Naive thymus-derived CD4-positive, alpha-beta T cell (primary cell): Measurements from ENCODE around the gene MORN3. TPM values are rescaled to one million over a fixed set of nuclear protein-coding genes. Genes with fewer than 3 reads are reported as not detected.
"Not testable (repeated sequence)": the region's sequence is repeated elsewhere in the genome, so short reads cannot be mapped to it uniquely, and the experiment has no call there.

Experiments used
- ATAC-seq: fragments of 150-1000 bp; cut with Tn5 transposase; 2 replicates; pipeline ENCODE4 v1.10.0; 2021; ENCODE audit warnings: mild to moderate bottlenecking, moderate library complexity
- CTCF ChIA-PET: fragments of 350-600 bp; sonication (Branson Sonifier 250); formaldehyde crosslinking; loops from one replicate; lab custom pipeline; 2021; ENCODE audit warnings: antibody characterized with exemption; lab: Charles Lee
- POLR2A ChIA-PET: fragments of 350-600 bp; sonication (Branson Sonifier 250); formaldehyde crosslinking; loops from one replicate; lab custom pipeline; 2021; ENCODE audit warnings: antibody characterized with exemption, inconsistent platforms; lab: Charles Lee
- DNase-seq, 9 donors: peaks; one replicate each; pipeline versions ENCODE4 v3.0.0 to v3.0.0-alpha.2; 2020 to 2022; ENCODE audit warnings: mixed read lengths in 1 of 9
- H3K27ac ChIP-seq: one replicate; pipeline ENCODE4 v1.7.0; 2013; ENCODE audit warnings: mild to moderate bottlenecking, low read depth, low read length, moderate library complexity
- H3K27me3 ChIP-seq, 2 donors: one replicate each; pipeline ENCODE4 v1.7.0; 2013; ENCODE audit warnings: low read length in 2 of 2, mild to moderate bottlenecking in 2 of 2, moderate library complexity in 2 of 2; ENCODE audit not compliant: control insufficient read depth in 2 of 2, insufficient read depth in 2 of 2
- H3K36me3 ChIP-seq, 3 experiments: 1 replicate in 2 of 3; 2 replicates in 1 of 3; pipeline ENCODE4 v1.7.0; 2013; ENCODE audit warnings: low read length in 3 of 3, mild to moderate bottlenecking in 3 of 3, moderate library complexity in 1 of 3; ENCODE audit not compliant: insufficient read depth in 3 of 3, control insufficient read depth in 2 of 3
- H3K4me1 ChIP-seq, 2 donors: one replicate each; pipeline ENCODE4 v1.7.0; 2013; ENCODE audit warnings: low read length in 2 of 2, mild to moderate bottlenecking in 2 of 2, moderate library complexity in 1 of 2; ENCODE audit not compliant: control insufficient read depth in 2 of 2, insufficient read depth in 2 of 2
- H3K4me3 ChIP-seq: 2 replicates; pipeline ENCODE4 v1.7.0; 2013; ENCODE audit warnings: mild to moderate bottlenecking, low read length
- H3K9me3 ChIP-seq, 3 experiments: 1 replicate in 2 of 3; 2 replicates in 1 of 3; pipeline ENCODE4 v1.7.0; 2013; ENCODE audit warnings: low read length in 3 of 3; ENCODE audit not compliant: control insufficient read depth in 2 of 3
- H3K27ac Mint-ChIP-seq, 9 donors: one replicate each; pipeline ENCODE4 v1.8.0; 2020 to 2022; ENCODE audit warnings: mixed read lengths in 9 of 9, mild to moderate bottlenecking in 8 of 9, moderate library complexity in 5 of 9, inconsistent platforms in 2 of 9
- H3K27me3 Mint-ChIP-seq, 5 donors: one replicate each; pipeline ENCODE4 v1.8.0; 2021 to 2022; ENCODE audit warnings: mixed read lengths in 5 of 5, mild to moderate bottlenecking in 1 of 5
- H3K36me3 Mint-ChIP-seq, 5 donors: one replicate each; pipeline ENCODE4 v1.8.0; 2020 to 2022; ENCODE audit warnings: mixed read lengths in 5 of 5, mild to moderate bottlenecking in 3 of 5, inconsistent platforms in 1 of 5
- H3K4me1 Mint-ChIP-seq, 7 donors: one replicate each; pipeline ENCODE4 v1.8.0; 2020 to 2022; ENCODE audit warnings: mixed read lengths in 7 of 7, mild to moderate bottlenecking in 3 of 7, inconsistent platforms in 1 of 7
- H3K4me3 Mint-ChIP-seq, 10 donors: one replicate each; pipeline ENCODE4 v1.8.0; 2020 to 2022; ENCODE audit warnings: mild to moderate bottlenecking in 10 of 10, mixed read lengths in 10 of 10, moderate library complexity in 6 of 10, inconsistent platforms in 2 of 10
- H3K9me3 Mint-ChIP-seq, 11 donors: one replicate each; pipeline ENCODE4 v1.8.0; 2020 to 2022; ENCODE audit warnings: mixed read lengths in 11 of 11, mild to moderate bottlenecking in 4 of 11, inconsistent platforms in 1 of 11, moderate library complexity in 1 of 11
- intact Hi-C, 2 donors: fragments of 100-400 bp; cut with micrococcal nuclease; formaldehyde crosslinking; loops; one replicate each; pipeline ENCODE4 v1.15.1; 2023
- polyA plus RNA-seq, 2 donors: library from polyadenylated mRNA; unstranded; fragments of 300-500 nt; fragmentation: Illumina TruSeq; gene quantifications; one replicate each; pipeline ENCODE4 v1.2.3, GENCODE V29; 2021
- total RNA-seq, 6 experiments: library from RNA in 5 of 6; stranded (reverse) in 5 of 6; gene quantifications; 1 replicate in 5 of 6; 2 replicates in 1 of 6; pipeline ENCODE4 v1.2.3 and lab custom pipeline; 2021 to 2026

MORN3 gene
- total and polyA plus RNA-seq, 7 experiments from 2014 or later, result 2.3 to 19.2 (median 8.7) TPM

DNA sequence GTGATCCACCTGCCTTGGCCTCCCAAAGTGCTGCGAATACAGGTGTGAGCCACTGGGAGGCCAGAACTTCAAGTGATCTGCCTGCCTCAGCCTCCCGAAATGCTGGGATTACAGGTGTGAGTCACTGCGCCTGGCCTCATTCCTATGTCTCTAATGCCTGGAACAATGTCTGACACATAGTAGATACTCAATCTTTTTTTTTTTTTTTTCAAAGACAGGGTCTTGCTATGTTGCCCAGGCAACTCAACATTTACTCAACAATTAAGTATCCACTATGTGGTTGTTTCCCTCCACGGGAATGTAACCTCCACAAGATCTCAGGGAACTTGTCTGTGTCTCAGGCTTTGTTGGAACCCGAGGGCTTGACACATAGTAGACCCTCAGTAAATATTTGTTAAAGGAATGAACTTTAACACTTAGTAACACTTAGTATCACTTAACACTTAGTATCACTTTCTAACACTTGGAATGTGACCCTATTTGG lies 40.1 kb upstream of the MORN3 start:
- no peak overlapping the region for H3K4me3 ChIP-seq
- no peak overlapping the region for H3K27ac ChIP-seq
- no peak overlapping the region for H3K4me3 Mint-ChIP-seq
- no peak overlapping the region for H3K27ac Mint-ChIP-seq
- peaks cover 0 to 4% (median 0%) of the 10 kb centered on the region in 3 experiments for H3K36me3 ChIP-seq
- ATAC-seq, result no peak
- peaks cover 11 to 12% of the 10 kb centered on the region in 2 donors for H3K4me1 ChIP-seq
- ChIA-PET CTCF (no interaction called here), POLR2A (interaction anchor here (4.2 kb wide), 1 partner anchor 87 kb away, joined by 48 read pairs; the partner anchor contains the start of gene RHOF)
- H3K9me3 ChIP-seq, result no peaks in the 10 kb centered on the region
- intact Hi-C loops, result no loop called here
- no peaks in the 10 kb centered on the region for H3K36me3 Mint-ChIP-seq
- peaks cover 0 to 5% (median 0%) of the 10 kb centered on the region in 11 donors for H3K9me3 Mint-ChIP-seq
- H3K27me3 Mint-ChIP-seq, result peaks cover 0 to 9% (median 0%) of the 10 kb centered on the region in 5 donors
- DNase-seq, result no peak
- peaks cover 7 to 33% (median 24%) of the 10 kb centered on the region in 7 donors for H3K4me1 Mint-ChIP-seq
- H3K27me3 ChIP-seq, result no peaks in the 10 kb centered on the region

DNA sequence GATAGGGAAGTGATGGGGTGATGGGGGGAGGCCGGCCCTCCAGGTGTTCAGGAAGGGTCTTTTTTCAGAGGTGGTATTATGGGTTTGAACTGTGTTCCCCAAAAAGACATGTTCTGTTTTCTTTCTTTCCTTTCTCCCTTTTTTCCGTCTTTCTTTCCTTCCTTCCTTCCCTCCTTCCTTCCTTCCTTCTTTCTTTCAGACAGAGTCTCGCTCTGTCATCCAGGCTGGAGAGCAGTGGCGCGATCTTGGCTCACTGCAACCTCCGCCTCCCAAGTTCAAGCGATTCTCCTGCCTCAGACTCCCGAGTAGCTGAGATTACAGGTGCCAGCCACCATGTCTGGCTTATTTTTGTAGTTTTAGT lies 39.6 kb upstream of the MORN3 start:
- H3K36me3 ChIP-seq, DNase-seq, H3K27ac Mint-ChIP-seq, CTCF ChIA-PET, H3K4me3 ChIP-seq, ATAC-seq, H3K9me3 ChIP-seq, H3K4me3 Mint-ChIP-seq, intact Hi-C loops, H3K27ac ChIP-seq, POLR2A ChIA-PET, H3K9me3 Mint-ChIP-seq, H3K27me3 ChIP-seq, H3K36me3 Mint-ChIP-seq: not testable (repeated sequence)
- H3K4me1 ChIP-seq, result peaks cover 11 to 12% of the 10 kb centered on the region in 2 donors
- Mint-ChIP-seq H3K4me1 (peaks cover 7 to 32% (median 26%) of the 10 kb centered on the region in 7 donors), H3K27me3 (peaks cover 0 to 10% (median 0%) of the 10 kb centered on the region in 5 donors)

DNA sequence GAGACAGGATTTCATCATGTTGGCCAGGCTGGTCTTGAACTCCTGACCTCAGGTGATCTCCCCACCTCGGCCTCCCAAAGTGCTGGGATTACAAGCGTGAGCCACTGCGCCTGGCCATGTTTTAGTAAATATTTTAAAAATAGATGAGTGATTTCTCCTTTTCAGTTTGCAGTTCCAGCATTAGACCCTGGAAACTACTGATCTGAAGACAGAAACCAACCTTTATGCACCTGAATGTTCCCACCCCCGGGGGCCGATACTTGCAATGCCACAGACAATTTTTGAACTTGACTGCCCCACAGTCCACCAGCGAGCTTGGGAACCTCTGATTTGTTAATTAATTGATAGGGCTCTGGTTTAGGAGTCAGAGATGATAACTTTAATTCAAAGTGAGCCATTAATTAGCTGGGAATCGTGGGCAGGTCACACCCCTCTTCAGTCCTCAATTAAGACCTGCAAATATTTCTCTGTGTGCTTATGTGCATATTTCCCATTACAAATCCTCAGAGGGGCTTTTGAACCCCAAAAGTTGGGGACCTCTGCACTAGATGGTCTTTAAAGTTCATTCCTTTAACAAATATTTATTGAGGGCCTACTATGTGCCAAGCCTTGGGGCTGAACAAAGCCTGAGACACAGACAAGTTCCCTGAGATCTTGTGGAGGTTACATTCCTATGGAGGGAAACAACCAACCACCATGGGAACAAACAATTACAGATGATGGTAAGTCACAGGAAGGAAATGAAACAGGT lies 39.0 kb upstream of the MORN3 start:
- Mint-ChIP-seq H3K9me3 (peaks cover 0 to 5% (median 0%) of the 10 kb centered on the region in 11 donors), H3K36me3 (no peaks in the 10 kb centered on the region), H3K4me3 (no peak overlapping the region), H3K4me1 (peaks cover 7 to 28% (median 21%) of the 10 kb centered on the region in 7 donors), H3K27ac (no peak overlapping the region), H3K27me3 (peaks cover 0 to 10% (median 0%) of the 10 kb centered on the region in 5 donors)
- DNase-seq (no peak), ATAC-seq (no peak)
- Histone ChIP-seq H3K4me3 (no peak overlapping the region), H3K36me3 (peaks cover 0 to 4% (median 0%) of the 10 kb centered on the region in 3 experiments), H3K27me3 (no peaks in the 10 kb centered on the region), H3K4me1 (peaks cover 6 to 10% of the 10 kb centered on the region in 2 donors), H3K27ac (no peak overlapping the region), H3K9me3 (no peaks in the 10 kb centered on the region)
- ChIA-PET CTCF (interaction anchor here (0.7 kb wide), 1 partner anchor 64 kb away, joined by 3 read pairs; no protein-coding TSS in a partner anchor), POLR2A (interaction anchor here (0.6 to 0.7 kb wide), 2 partner anchors 66 to 82 kb away, joined by 3 read pairs; no protein-coding TSS in a partner anchor)
- intact Hi-C loops, result no loop called here

DNA sequence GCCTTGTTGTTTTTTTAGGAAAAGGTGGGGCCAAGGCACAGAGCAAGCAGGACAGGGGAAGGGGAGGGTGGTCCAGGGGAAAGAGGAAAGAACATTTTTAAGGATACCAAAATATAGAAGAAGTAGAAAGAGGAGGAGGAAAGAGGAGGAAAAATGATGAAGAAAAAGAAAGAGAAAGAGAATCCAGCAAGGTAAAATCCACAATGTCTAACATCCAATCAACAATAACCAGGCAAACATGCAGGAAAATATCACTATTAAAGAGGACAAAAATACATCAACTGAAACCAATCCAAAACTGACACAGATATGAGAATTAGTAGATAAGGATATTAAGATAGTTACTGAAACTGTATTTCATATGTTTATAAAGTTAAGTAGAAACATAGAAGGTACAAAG lies 36.1 kb upstream of the MORN3 start:
- CTCF ChIA-PET, result no interaction called here
- no peak for DNase-seq
- H3K36me3 Mint-ChIP-seq, result no peaks in the 10 kb centered on the region
- H3K4me1 Mint-ChIP-seq, result peaks cover 0 to 8% (median 5%) of the 10 kb centered on the region in 7 donors
- no peak overlapping the region for H3K4me3 Mint-ChIP-seq
- Histone ChIP-seq H3K4me3 (no peak overlapping the region), H3K27ac (no peak overlapping the region), H3K9me3 (no peaks in the 10 kb centered on the region), H3K36me3 (no peaks in the 10 kb centered on the region), H3K27me3 (no peaks in the 10 kb centered on the region), H3K4me1 (no peaks in the 10 kb centered on the region)
- POLR2A ChIA-PET, result no interaction called here
- intact Hi-C loops, result no loop called here
- H3K27ac Mint-ChIP-seq, result peak overlapping the region in 1 of 9 donors; percentile 9
- H3K9me3 Mint-ChIP-seq, result peaks cover 0 to 5% (median 0%) of the 10 kb centered on the region in 11 donors
- no peak for ATAC-seq
- peaks cover 0 to 16% (median 0%) of the 10 kb centered on the region in 5 donors for H3K27me3 Mint-ChIP-seq

DNA sequence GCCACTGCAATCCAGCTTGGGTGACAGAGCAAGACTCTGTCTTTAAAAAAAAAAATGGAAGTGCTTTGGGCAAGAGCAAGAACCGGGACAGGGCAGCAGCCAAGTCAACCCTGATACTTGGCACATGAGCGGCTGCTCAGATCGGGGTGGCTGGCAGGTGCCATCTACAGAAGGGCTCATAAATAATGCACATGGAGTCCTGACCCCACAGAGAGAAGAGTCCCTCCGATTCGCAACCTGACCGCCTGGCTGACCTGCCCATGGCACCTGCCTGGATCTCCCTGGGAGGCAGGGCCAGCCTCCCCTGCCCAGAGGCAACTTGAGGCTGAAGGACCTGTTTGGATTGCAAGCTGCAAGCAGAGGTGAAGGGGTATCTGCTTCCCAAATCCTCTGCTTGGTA lies 33.5 kb upstream of the MORN3 start:
- Mint-ChIP-seq H3K27ac (peak overlapping the region in 1 of 9 donors; percentile 36), H3K4me1 (peaks cover 0 to 3% (median 0%) of the 10 kb centered on the region in 7 donors), H3K9me3 (peaks cover 0 to 5% (median 0%) of the 10 kb centered on the region in 11 donors), H3K36me3 (no peaks in the 10 kb centered on the region), H3K27me3 (peaks cover 0 to 18% (median 0%) of the 10 kb centered on the region in 5 donors), H3K4me3 (no peak overlapping the region)
- Histone ChIP-seq H3K4me1 (no peaks in the 10 kb centered on the region), H3K9me3 (no peaks in the 10 kb centered on the region), H3K36me3 (no peaks in the 10 kb centered on the region), H3K27ac (no peak overlapping the region), H3K27me3 (no peaks in the 10 kb centered on the region), H3K4me3 (no peak overlapping the region)
- ATAC-seq (no peak), DNase-seq (no peak)
- POLR2A ChIA-PET, result interaction anchor here (0.8 kb wide), 1 partner anchor 9 kb away, joined by 3 read pairs; no protein-coding TSS in a partner anchor
- intact Hi-C loops, result no loop called here
- CTCF ChIA-PET, result interaction anchor here (4.3 kb wide), 1 partner anchor 91 kb away, joined by 17 read pairs; the partner anchor contains the start of gene RHOF

DNA sequence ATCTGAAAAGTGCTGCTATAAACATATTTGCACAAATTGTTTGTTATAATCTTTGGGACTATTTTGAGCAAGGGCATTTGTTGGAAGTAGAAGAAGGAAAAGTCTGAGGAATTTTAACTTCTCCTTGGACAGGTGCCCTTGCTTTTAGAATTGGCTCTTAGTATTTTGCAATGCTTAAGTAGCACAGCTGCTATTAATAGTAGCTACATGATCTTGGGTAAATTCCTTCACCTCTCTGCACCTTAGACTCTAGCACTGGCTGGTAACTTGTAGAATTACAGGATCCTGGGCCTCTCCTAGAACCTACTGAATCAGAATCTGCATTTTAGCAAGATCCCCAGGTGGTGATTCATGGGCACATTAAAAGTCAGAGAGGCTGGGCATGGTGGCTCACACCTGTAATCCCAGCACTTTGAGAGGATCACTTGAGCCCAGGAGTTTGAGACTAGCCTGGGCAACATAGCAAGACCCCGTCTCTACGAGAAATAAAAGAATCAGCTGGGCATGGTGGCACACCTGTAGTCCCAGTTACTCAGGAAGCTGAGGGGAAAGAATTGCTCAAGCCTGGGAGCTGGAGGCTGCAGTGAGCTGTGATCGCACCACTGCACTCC lies 32.3 kb upstream of the MORN3 start:
- peaks cover 0 to 5% (median 2%) of the 10 kb centered on the region in 7 donors for H3K4me1 Mint-ChIP-seq
- Histone ChIP-seq H3K4me1 (no peaks in the 10 kb centered on the region), H3K36me3 (no peaks in the 10 kb centered on the region), H3K4me3 (no peak overlapping the region), H3K27ac (no peak overlapping the region), H3K27me3 (no peaks in the 10 kb centered on the region), H3K9me3 (no peaks in the 10 kb centered on the region)
- H3K4me3 Mint-ChIP-seq, result no peak overlapping the region
- ChIA-PET CTCF (interaction anchor here (0.7 to 4.3 kb wide), 9 partner anchors 10 to 110 kb away, joined by 3 to 17 read pairs (median 5); partner anchors contain the start of genes RHOF and TMEM120B), POLR2A (interaction anchor here (0.7 kb wide), 1 partner anchor 92 kb away, joined by 3 read pairs; no protein-coding TSS in a partner anchor)
- intact Hi-C loops, result no loop called here
- no peak for ATAC-seq
- no peak overlapping the region for H3K27ac Mint-ChIP-seq
- peaks cover 0 to 5% (median 0%) of the 10 kb centered on the region in 11 donors for H3K9me3 Mint-ChIP-seq
- no peak for DNase-seq
- H3K36me3 Mint-ChIP-seq, result no peaks in the 10 kb centered on the region
- H3K27me3 Mint-ChIP-seq, result peaks cover 0 to 18% (median 0%) of the 10 kb centered on the region in 5 donors
